GM19238 (cell line): Measurements from ENCODE around the gene TRPC5OS.

Source experiments
- DNase-seq: peaks from one replicate; pipeline ENCODE4 v3.0.0; 2011; ENCODE audit warnings: low spot score; ENCODE audit not compliant: insufficient read length

TRPC5OS gene

GRCh38 chrX:111875881-111876280, at the start of gene TRPC5OS:
TRPC5OS (plus strand) TSS chrX:111876181; CDS start chrX:111901850, 25,669 bp downstream.
- DNase-seq = no peak

DNA sequence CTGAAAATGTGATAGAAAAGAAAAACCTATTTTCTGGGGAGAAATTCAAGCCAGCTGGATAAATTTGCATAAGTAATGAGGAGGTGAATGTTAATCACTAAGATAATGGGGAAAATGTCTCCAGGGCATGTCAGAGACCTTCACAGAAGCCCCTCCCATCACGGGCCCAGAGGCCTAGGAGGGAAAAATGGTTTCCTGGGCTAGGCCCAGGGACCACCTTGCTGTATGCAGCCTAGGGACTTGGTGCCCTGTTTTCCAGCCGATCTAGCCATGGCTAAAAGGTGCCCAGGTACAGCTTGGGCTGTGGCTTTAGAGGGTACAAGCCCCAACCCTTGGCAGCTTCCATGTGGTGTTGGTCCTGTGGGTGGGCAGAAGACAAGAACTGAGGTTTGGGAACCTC, 46.6 kb upstream of the TRPC5OS start:
- DNase-seq = no peak

DNA sequence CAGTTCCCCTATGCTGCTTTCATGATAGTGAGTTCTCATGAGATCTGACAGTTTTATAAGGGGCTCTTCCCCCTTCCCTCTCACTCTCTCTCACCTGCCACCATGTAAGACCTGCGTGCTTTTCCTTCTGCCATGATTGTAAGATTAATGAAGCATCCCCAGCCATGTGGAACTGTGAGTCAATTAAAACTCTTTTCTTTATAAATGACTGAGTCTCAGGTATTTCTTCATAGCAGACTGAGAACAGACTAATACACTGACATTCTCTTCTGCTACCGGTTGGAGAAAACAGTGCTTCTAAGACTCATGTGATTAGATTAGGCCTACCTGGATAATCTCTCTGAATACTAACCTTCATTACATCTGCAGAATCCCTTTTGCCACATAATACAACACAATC, 45.4 kb upstream of the TRPC5OS start:
- DNase-seq = no peak

GRCh38 chrX:111831343-111831742, 44.6 kb upstream of the TRPC5OS start:
- DNase-seq = no peak

DNA sequence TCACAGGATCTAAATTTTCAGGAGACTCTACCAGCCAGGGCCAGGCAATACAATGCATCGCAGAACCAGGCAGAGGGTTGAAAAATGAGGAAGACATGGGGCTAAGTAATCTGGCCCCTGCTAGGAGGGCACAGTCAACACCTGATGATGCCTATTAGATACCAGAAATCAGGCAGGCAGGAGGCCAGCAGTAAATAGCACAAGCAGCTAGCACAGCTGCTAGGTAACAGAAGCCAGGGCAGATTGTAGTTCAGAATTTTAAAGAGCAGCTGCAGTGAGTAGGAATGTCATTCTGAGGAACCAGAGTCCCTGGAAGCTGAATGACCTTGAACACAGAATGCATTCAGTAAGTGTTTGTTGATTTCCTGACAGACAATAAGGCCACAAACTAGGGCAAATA, 38.8 kb upstream of the TRPC5OS start:
- no peak for DNase-seq

DNA sequence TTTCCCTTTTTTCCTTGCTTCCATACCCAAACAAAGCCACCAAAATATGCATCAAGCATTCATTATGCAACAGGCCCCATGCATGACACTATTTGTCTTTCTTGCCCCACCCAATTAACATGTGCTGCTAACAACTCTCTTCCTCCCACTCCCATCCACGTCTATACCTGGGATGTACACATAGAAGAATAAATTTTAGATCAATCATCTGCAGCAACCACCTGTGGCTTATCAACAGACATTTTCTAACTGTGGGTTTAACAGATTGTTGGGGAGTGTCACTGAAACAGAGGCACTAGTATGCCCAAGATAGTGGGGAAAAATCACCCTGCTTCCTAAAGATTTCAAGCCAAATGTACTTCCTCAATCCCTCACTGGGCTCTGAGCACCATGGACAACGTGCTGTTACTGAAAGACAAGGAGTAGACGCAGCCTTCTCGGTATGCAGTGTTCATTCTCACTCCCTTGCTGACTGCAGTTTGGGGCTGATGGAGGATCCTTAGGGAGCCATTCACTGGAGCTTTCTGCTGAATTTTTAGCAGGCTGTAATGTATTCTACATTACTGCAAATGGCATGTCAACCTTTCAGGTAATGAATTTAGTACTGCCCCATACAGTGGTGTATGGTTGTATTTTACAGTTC, 28.4 kb upstream of the TRPC5OS start:
- DNase-seq = no peak

GRCh38 chrX:111848541-111848940, 27.4 kb upstream of the TRPC5OS start:
- DNase-seq = no peak

GRCh38 chrX:111850975-111851374, 25.0 kb upstream of the TRPC5OS start:
- DNase-seq = no peak

DNA sequence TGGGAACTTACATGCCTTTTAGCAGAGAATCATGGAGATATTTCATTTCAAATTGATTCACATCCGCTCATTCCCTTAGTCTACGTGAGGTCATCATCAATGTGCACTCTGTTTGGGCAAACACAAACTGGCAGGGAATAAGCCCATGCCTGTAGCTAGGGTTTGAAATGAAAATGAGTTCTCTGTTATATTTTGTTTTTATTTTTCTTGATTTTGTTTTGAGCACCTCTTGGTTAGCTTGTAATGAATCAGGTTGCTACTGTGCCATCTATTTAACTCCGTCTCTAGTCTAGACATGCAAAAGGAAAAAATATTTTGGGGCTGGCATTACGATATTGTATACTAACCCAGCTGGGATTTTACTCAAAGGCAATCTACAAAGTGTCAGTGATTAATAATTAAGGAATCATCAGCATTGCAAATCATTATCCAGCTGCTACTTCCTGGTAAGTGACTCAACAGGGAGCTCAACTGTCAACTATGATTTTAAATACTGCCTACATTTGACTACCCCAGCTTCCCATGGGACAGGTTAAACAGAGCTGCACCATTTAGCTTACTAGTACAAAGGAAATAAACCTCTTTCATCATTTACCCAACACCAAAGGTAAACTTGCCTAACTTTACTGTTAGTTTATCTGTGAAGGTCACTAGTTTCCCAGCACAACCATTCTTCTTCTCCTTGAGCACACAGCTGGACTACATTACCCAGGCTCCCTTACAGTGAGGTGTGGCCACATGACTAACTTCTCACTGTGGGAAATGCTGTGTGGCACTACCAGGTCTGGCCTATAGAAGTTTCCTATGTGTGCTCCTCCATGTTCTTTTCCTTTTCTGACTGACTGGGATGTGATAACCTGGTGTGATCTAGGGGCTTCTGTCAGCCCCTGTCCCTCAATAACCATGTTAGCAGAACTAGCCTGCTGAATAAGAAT, 21.2 kb upstream of the TRPC5OS start:
- no peak for DNase-seq

DNA sequence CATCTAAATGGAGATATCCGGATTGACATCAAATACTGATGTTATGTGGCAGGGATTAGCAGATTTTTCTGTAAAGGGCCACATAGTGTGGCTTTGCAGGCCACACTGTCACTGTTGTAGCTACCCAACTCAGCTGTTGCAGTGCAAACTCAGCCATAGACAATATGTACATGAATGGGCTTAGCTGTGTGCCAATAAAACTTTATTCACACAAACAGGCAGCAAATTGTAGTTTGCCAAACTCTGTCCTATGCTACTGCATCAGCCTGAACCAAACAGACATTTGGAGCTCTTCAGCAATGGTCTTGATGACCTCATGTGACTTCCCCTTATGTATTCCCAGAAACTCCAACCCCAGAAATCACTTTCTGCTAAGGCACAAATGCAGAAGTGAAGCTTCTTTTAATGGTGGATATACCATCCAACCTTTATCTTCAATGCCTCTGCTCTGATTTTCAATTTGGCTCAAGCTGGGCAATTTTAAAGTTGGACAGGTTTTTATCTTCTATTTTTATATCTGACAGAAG, 18.4 kb upstream of the TRPC5OS start:
- DNase-seq = no peak

GRCh38 chrX:111861605-111862004, 14.4 kb upstream of the TRPC5OS start:
- no peak for DNase-seq

DNA sequence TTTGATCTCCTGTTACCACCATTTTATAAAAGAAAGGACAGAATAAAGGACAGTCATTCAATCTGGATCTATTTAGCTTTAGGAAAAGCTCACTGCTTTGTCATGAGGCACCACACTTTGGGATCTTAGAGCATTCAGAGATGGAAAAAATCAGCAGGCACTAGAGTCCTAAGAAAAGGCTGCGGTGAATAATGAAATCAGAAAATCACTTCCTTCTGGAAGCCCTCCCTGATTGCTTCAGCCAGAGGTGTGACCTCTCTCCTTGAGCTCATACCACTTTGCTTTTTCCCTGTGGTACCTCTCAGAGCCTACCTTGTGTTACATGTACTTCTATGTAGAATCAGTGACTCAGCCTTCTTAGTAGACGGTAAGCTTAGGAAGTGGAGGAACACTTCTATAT, 8.7 kb upstream of the TRPC5OS start:
- DNase-seq = no peak

- no peak for DNase-seq
These were observed 7.0 kb upstream of the TRPC5OS start for GRCh38 chrX:111868726-111869638.

DNA sequence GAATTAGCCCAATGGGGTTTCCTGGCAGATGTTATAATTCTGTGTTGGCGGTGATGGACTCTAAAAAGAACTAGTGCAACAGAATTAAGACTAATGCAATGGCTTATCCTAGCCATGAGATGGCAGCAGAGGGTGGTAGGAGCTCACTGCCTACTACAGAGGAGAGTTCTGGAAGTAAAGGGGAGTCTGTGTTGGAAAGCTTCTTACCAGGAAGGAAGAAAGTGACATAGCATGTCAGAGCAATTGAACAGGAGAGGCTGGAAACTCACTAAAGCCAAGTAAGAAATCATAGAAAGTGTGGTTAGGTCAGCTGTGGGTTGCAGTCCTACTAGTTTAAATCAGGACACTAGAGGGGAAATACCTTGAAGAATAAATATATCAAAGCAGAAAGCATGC, 6.3 kb upstream of the TRPC5OS start:
- peak; percentile 9 for DNase-seq

- no peak for DNase-seq
These were observed 1.7 kb upstream of the TRPC5OS start for GRCh38 chrX:111874241-111874640.

DNA sequence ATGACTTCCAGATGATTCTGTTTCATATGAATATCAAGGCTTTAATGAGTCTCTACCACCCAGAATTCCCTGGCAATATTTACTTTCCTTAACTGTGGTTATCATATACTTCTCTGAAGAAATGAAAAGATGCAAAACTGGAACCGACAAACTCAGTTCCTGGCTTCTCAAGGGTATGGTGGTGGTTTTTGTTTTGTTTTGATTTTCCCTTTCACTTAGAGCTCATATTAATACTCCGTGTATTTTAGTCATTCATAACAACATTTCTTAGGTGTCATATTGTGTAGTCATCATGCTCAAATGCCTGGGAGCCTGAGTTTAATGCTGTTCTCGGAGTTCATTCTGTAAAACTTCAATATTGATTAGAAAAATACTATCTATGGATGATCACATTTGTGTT, 665 bp downstream of the TRPC5OS start:
- no peak for DNase-seq

GRCh38 chrX:111877681-111878080, 1.7 kb downstream of the TRPC5OS start:
- DNase-seq = no peak

- DNase-seq = no peak
These were observed 4.8 kb downstream of the TRPC5OS start for GRCh38 chrX:111880735-111881134.

DNA sequence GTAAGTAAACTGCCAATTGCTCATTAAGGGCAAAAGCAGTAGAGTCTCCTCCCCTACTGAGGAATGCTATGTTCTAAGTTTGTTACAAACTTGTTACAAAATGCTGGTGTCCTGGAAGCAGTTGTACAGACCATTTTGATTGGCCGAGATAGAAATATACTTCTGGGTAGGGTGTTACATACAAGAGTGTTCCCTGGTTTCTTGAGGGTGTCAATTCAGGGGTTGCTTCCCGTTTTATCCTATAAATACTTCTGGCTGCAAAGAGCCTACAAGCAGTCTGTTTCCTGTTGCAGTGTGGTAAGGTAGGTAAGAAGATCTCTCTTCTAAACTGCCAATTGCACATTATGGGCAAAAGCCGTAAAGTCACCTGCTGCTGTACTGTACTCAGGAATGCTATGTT, 5.7 kb downstream of the TRPC5OS start:
- DNase-seq = no peak

- DNase-seq = no peak
These were observed 10.7 kb downstream of the TRPC5OS start for GRCh38 chrX:111886678-111887077.

- DNase-seq = no peak
These were observed 12.6 kb downstream of the TRPC5OS start for GRCh38 chrX:111888600-111888999.
